ENCODE data around the gene COPS3. TPM values are rescaled to one million over a fixed set of nuclear protein-coding genes. Genes with fewer than 3 reads are reported as not detected.
A peak's percentile ranks its signal among the peaks of the same experiment; 100 is the strongest.

Gene COPS3
- 10 to 100 TPM; 42.9 to 58.9 (median 48.0) TPM for polyA plus RNA-seq
- long read RNA-seq, donor 1, result 0 reads
- long read RNA-seq, donor 2, transcript COPS3-201 (12 exons, 1,641 nt), result major isoform, 9 of 9 reads
- long read RNA-seq, donor 2, partial matches to known transcripts, result 0 of 9 reads
- long read RNA-seq, donor 2, other reads (novel, unspliced or antisense), result 0 of 9 reads
- long read RNA-seq, donor 3, transcript COPS3-201 (12 exons, 1,641 nt), result major isoform, 7 of 8 reads
- long read RNA-seq, donor 3, partial matches to known transcripts, result 0 of 8 reads
- long read RNA-seq, donor 3, other reads (novel, unspliced or antisense), result 0 of 8 reads
- long read RNA-seq, donor 4, partial matches to known transcripts, result 0 of 1 reads
- long read RNA-seq, donor 4, other reads (novel, unspliced or antisense), result 0 of 1 reads
- long read RNA-seq, donor 5, partial matches to known transcripts, result 0 of 2 reads
- long read RNA-seq, donor 5, other reads (novel, unspliced or antisense), result 0 of 2 reads
- long read RNA-seq, donor 6, transcript COPS3-201 (12 exons, 1,641 nt), result major isoform, 16 of 17 reads
- long read RNA-seq, donor 6, partial matches to known transcripts, result 0 of 17 reads
- long read RNA-seq, donor 6, other reads (novel, unspliced or antisense), result 0 of 17 reads
- long read RNA-seq, donor 7, transcript COPS3-201 (12 exons, 1,641 nt), result major isoform, 34 of 37 reads
- long read RNA-seq, donor 7, partial matches to known transcripts, result 0 of 37 reads
- long read RNA-seq, donor 7, other reads (novel, unspliced or antisense), result 0 of 37 reads
- long read RNA-seq, donor 8, result 0 reads
- long read RNA-seq, donor 9, partial matches to known transcripts, result 0 of 2 reads
- long read RNA-seq, donor 9, other reads (novel, unspliced or antisense), result 0 of 2 reads
- long read RNA-seq, donor 10, transcript COPS3-201 (12 exons, 1,641 nt), result major isoform, 24 of 27 reads
- long read RNA-seq, donor 10, partial matches to known transcripts, result 0 of 27 reads
- long read RNA-seq, donor 10, other reads (novel, unspliced or antisense), result 0 of 27 reads

- FAIRE-seq, result no peak
- WGBS, 3 donors, result 0% methylated on average over 59 to 80 of the region's 80 CpGs
- no peaks in the 10 kb centered on the region for H3K9me3 ChIP-seq (ENCODE audit: control insufficient read depth in 2 of 2, insufficient read depth in 1 of 2, low read depth in 1 of 2, low read length in 1 of 2)
Observed at GRCh38 chr17:17280613-17281549, at the start of gene COPS3. Gene COPS3, minus strand, starts transcription at chr17:17281246. Its CDS starts 60 bp downstream, at chr17:17281186.

DNA sequence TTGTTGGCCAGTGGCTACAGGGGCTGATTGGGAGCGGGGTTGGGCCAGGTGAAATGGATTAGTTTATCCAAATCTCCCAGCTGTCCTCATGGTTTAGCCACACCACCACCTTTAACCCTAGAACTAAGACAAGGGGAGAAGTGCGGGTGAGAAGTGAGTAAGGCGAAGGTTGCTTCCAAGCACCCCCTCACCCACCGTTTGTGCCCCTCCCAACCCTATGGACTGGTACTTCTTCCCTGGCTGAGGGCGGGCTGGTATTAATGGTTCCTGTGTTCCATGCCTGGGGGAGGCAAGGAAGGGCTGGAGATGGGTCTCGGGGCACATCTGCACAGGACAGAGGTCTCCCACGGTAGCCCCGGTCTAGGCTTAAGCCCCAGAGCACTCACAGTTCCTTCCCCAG lies 47.2 kb upstream of the COPS3 start:
- DNase-seq (no peak), FAIRE-seq (no peak)
- WGBS, 3 donors, result 85 to 86% (median 85%) methylated on average over 8 of the region's 8 CpGs
- no peaks in the 10 kb centered on the region for H3K4me1 ChIP-seq (ENCODE audit: control insufficient read depth in 3 of 3, insufficient read depth in 2 of 3, low read depth in 1 of 3, low read length in 2 of 3)
- H3K27ac ChIP-seq (ENCODE audit: low read depth in 1 of 3, low read length in 2 of 3), result no peak overlapping the region
- H3K36me3 ChIP-seq (ENCODE audit: control insufficient read depth in 3 of 3, insufficient read depth in 2 of 3, low read depth in 1 of 3, low read length in 3 of 3), result peaks cover 0 to 7% (median under 1%) of the 10 kb centered on the region in 3 donors
- H3K27me3 ChIP-seq (ENCODE audit: control insufficient read depth in 3 of 3, insufficient read depth in 3 of 3, low read length in 3 of 3), result no peaks in the 10 kb centered on the region
- H3K4me3 ChIP-seq (ENCODE audit: low read depth in 1 of 3, low read length in 3 of 3), result no peak overlapping the region
- no peaks in the 10 kb centered on the region for H3K9me3 ChIP-seq (ENCODE audit: control insufficient read depth in 2 of 2, insufficient read depth in 1 of 2, low read depth in 1 of 2, low read length in 1 of 2)

More at GRCh38 chr17:17280613-17281549, at the start of gene COPS3:
- Histone ChIP-seq H3K27ac (ENCODE audit: low read depth in 1 of 3, low read length in 2 of 3) (peak within 1 kb of the TSS; percentile 80 to 96 (median 81)), H3K36me3 (ENCODE audit: control insufficient read depth in 3 of 3, insufficient read depth in 2 of 3, low read depth in 1 of 3, low read length in 3 of 3) (peaks cover 0 to 9% (median 2%) of the 10 kb centered on the region in 3 donors), H3K4me3 (ENCODE audit: low read depth in 1 of 3, low read length in 3 of 3) (peak within 1 kb of the TSS; percentile 69 to 93 (median 77)), H3K27me3 (ENCODE audit: control insufficient read depth in 3 of 3, insufficient read depth in 3 of 3, low read length in 3 of 3) (no peaks in the 10 kb centered on the region), H3K4me1 (ENCODE audit: control insufficient read depth in 3 of 3, insufficient read depth in 2 of 3, low read depth in 1 of 3, low read length in 2 of 3) (peaks cover 2 to 9% (median 4%) of the 10 kb centered on the region in 3 donors)
- peak; percentile 98 to 99 for DNase-seq

DNA sequence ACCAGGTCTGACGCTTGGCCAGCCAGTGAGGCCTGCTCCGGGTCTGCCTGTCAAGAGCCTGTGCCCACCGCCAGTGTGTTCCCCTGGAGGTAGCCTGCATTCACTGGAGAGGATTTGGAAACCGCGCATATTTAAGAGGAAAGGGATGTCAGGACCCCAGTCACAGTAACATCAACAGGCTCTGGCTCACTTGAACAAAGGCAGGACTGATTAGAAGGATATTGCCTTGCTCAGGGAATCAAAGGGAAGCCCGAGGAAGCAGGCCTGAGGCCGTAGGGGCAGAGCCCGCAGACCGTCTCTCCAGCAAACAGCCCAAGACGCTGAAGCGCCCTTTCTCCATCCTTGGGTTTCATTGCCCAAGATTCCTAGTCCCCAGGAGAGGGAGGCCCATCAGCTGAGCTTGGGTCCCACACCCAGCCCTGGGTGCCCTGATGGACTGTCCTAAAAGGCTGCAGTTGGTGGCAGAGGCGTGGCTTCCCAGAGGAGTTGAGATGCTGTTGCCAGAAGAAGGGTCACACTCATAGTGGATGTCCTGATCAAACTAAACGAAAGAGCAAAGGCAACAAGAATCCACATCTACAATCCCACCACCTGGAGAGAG lies 45.3 kb upstream of the COPS3 start:
- H3K4me3 ChIP-seq (ENCODE audit: low read depth in 1 of 3, low read length in 3 of 3), result no peak overlapping the region
- no peaks in the 10 kb centered on the region for H3K9me3 ChIP-seq (ENCODE audit: control insufficient read depth in 2 of 2, insufficient read depth in 1 of 2, low read depth in 1 of 2, low read length in 1 of 2)
- FAIRE-seq (no peak), DNase-seq (no peak)
- H3K27me3 ChIP-seq (ENCODE audit: control insufficient read depth in 3 of 3, insufficient read depth in 3 of 3, low read length in 3 of 3), result no peaks in the 10 kb centered on the region
- peaks cover 0 to 11% (median 0%) of the 10 kb centered on the region in 3 donors for H3K36me3 ChIP-seq (ENCODE audit: control insufficient read depth in 3 of 3, insufficient read depth in 2 of 3, low read depth in 1 of 3, low read length in 3 of 3)
- H3K27ac ChIP-seq (ENCODE audit: low read depth in 1 of 3, low read length in 2 of 3), result no peak overlapping the region
- 94% methylated on average over 13 of the region's 13 CpGs for WGBS, 3 donors
- no peaks in the 10 kb centered on the region for H3K4me1 ChIP-seq (ENCODE audit: control insufficient read depth in 3 of 3, insufficient read depth in 2 of 3, low read depth in 1 of 3, low read length in 2 of 3)

DNA sequence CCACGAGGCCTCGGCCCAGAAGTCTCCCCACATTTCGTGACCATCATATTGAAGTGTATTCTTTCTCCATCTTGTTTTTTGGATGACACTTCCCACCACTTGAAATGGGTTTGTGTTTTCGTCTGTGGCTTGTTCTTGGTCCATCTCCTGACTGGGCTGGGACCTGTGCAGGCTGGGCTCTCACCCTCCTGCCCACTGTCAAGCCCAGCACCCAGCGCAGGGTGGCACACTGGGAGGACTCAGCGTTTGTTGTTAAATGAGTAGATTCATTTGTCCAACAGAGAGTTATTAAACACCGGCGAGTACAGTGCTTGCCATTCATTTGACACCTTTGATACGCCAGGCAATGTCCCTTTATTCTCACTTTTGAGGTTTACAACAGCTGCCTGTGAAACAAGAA lies 44.8 kb upstream of the COPS3 start:
- H3K4me3 ChIP-seq (ENCODE audit: low read depth in 1 of 3, low read length in 3 of 3), result no peak overlapping the region
- H3K36me3 ChIP-seq (ENCODE audit: control insufficient read depth in 3 of 3, insufficient read depth in 2 of 3, low read depth in 1 of 3, low read length in 3 of 3), result peaks cover 0 to 11% (median 0%) of the 10 kb centered on the region in 3 donors
- no peaks in the 10 kb centered on the region for H3K27me3 ChIP-seq (ENCODE audit: control insufficient read depth in 3 of 3, insufficient read depth in 3 of 3, low read length in 3 of 3)
- H3K9me3 ChIP-seq (ENCODE audit: control insufficient read depth in 2 of 2, insufficient read depth in 1 of 2, low read depth in 1 of 2, low read length in 1 of 2), result no peaks in the 10 kb centered on the region
- H3K27ac ChIP-seq (ENCODE audit: low read depth in 1 of 3, low read length in 2 of 3), result no peak overlapping the region
- DNase-seq (no peak), FAIRE-seq (no peak)
- WGBS, 3 donors, result 91 to 94% (median 92%) methylated on average over 9 of the region's 9 CpGs
- H3K4me1 ChIP-seq (ENCODE audit: control insufficient read depth in 3 of 3, insufficient read depth in 2 of 3, low read depth in 1 of 3, low read length in 2 of 3), result no peaks in the 10 kb centered on the region

GRCh38 chr17:17325228-17325627 lies 44.2 kb upstream of the COPS3 start:
- Histone ChIP-seq H3K9me3 (ENCODE audit: control insufficient read depth in 2 of 2, insufficient read depth in 1 of 2, low read depth in 1 of 2, low read length in 1 of 2) (no peaks in the 10 kb centered on the region), H3K36me3 (ENCODE audit: control insufficient read depth in 3 of 3, insufficient read depth in 2 of 3, low read depth in 1 of 3, low read length in 3 of 3) (peaks cover 0 to 11% (median 0%) of the 10 kb centered on the region in 3 donors), H3K4me1 (ENCODE audit: control insufficient read depth in 3 of 3, insufficient read depth in 2 of 3, low read depth in 1 of 3, low read length in 2 of 3) (no peaks in the 10 kb centered on the region), H3K27me3 (ENCODE audit: control insufficient read depth in 3 of 3, insufficient read depth in 3 of 3, low read length in 3 of 3) (no peaks in the 10 kb centered on the region), H3K4me3 (ENCODE audit: low read depth in 1 of 3, low read length in 3 of 3) (no peak overlapping the region), H3K27ac (ENCODE audit: low read depth in 1 of 3, low read length in 2 of 3) (no peak overlapping the region)
- DNase-seq (no peak), FAIRE-seq (no peak)
- WGBS, 3 donors, result 92 to 93% (median 92%) methylated on average over 10 of the region's 10 CpGs

GRCh38 chr17:17324616-17325015 lies 43.6 kb upstream of the COPS3 start:
- 92 to 96% (median 95%) methylated on average over 8 of the region's 8 CpGs for WGBS, 3 donors
- Histone ChIP-seq H3K4me1 (ENCODE audit: control insufficient read depth in 3 of 3, insufficient read depth in 2 of 3, low read depth in 1 of 3, low read length in 2 of 3) (no peaks in the 10 kb centered on the region), H3K27ac (ENCODE audit: low read depth in 1 of 3, low read length in 2 of 3) (no peak overlapping the region)

GRCh38 chr17:17322516-17323510 lies 41.8 kb upstream of the COPS3 start:
- DNase-seq (no peak), FAIRE-seq (no peak)
- H3K4me3 ChIP-seq (ENCODE audit: low read depth in 1 of 3, low read length in 3 of 3), result no peak overlapping the region
- H3K36me3 ChIP-seq (ENCODE audit: control insufficient read depth in 3 of 3, insufficient read depth in 2 of 3, low read depth in 1 of 3, low read length in 3 of 3), result peaks cover 0 to 11% (median 0%) of the 10 kb centered on the region in 3 donors
- WGBS, 3 donors, result 89 to 95% (median 93%) methylated on average over 21 of the region's 21 CpGs
- H3K9me3 ChIP-seq (ENCODE audit: control insufficient read depth in 2 of 2, insufficient read depth in 1 of 2, low read depth in 1 of 2, low read length in 1 of 2), result no peaks in the 10 kb centered on the region
- no peaks in the 10 kb centered on the region for H3K4me1 ChIP-seq (ENCODE audit: control insufficient read depth in 3 of 3, insufficient read depth in 2 of 3, low read depth in 1 of 3, low read length in 2 of 3)
- no peak overlapping the region for H3K27ac ChIP-seq (ENCODE audit: low read depth in 1 of 3, low read length in 2 of 3)
- no peaks in the 10 kb centered on the region for H3K27me3 ChIP-seq (ENCODE audit: control insufficient read depth in 3 of 3, insufficient read depth in 3 of 3, low read length in 3 of 3)

More at GRCh38 chr17:17324616-17325015, 43.6 kb upstream of the COPS3 start:
- no peaks in the 10 kb centered on the region for H3K27me3 ChIP-seq (ENCODE audit: control insufficient read depth in 3 of 3, insufficient read depth in 3 of 3, low read length in 3 of 3)
- H3K36me3 ChIP-seq (ENCODE audit: control insufficient read depth in 3 of 3, insufficient read depth in 2 of 3, low read depth in 1 of 3, low read length in 3 of 3), result peaks cover 0 to 11% (median 0%) of the 10 kb centered on the region in 3 donors
- DNase-seq (no peak), FAIRE-seq (no peak)
- no peaks in the 10 kb centered on the region for H3K9me3 ChIP-seq (ENCODE audit: control insufficient read depth in 2 of 2, insufficient read depth in 1 of 2, low read depth in 1 of 2, low read length in 1 of 2)
- no peak overlapping the region for H3K4me3 ChIP-seq (ENCODE audit: low read depth in 1 of 3, low read length in 3 of 3)
